Astrocyte (in vitro differentiated cells and primary cell): ENCODE data around the gene PCDHA5.
"Not testable (repeated sequence)": the region's sequence is repeated elsewhere in the genome, so short reads cannot be mapped to it uniquely, and the experiment has no call there.

Experiments
- CTCF ChIP-seq: IDR thresholded peaks from 2 replicates; pipeline ENCODE4 v1.5.1; 2011; ENCODE audit warnings: low read depth, mild to moderate bottlenecking, inconsistent platforms, low read length, moderate library complexity; ENCODE audit not compliant: insufficient read depth
- EZH2 ChIP-seq: IDR thresholded peaks from 2 replicates; pipeline ENCODE4 v1.6.1; 2012; ENCODE audit warnings: mild to moderate bottlenecking, low read length, inconsistent platforms; ENCODE audit not compliant: insufficient read depth

DNA sequence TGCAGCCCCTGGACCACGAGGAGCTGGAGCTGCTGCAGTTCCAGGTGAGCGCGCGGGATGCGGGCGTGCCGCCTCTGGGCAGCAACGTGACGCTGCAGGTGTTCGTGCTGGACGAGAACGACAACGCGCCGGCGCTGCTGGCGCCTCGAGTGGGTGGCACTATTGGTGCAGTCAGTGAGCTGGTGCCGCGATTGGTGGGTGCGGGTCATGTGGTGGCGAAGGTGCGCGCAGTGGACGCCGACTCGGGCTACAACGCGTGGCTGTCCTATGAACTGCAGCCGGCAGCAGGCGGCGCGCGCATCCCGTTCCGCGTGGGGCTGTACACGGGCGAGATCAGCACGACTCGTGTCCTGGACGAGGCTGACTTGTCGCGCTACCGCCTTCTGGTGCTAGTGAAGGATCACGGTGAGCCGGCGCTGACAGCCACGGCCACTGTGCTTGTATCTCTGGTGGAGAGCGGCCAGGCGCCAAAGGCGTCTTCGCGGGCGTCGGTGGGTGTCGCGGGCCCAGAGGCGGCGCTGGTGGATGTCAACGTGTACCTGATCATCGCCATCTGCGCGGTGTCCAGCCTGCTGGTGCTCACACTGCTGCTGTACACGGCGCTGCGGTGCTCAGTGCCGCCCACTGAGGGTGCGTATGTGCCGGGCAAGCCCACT is 33.4 kb upstream of the PCDHA5 start:
- TF ChIP-seq CTCF, EZH2: not testable (repeated sequence)
